ENCODE measurements around the gene KIAA0825. TPM values are rescaled to one million over a fixed set of nuclear protein-coding genes. Genes with fewer than 3 reads are reported as not detected.

Gene KIAA0825
- total RNA-seq, 1 donor from 2014 or later: 2.2 TPM

GRCh38 chr5:94375801-94376200, 242.6 kb downstream of the KIAA0825 start:
- DNase-seq: no peak
- Histone ChIP-seq H3K4me3 (no peak overlapping the region), H3K27ac (replicated peaks) (no peak overlapping the region), H3K36me3 (no peaks in the 10 kb centered on the region), H3K4me1 (no peaks in the 10 kb centered on the region), H3K27me3 (ENCODE audit: low read depth) (no peaks in the 10 kb centered on the region), H3K9me3 (replicated peaks) (no peaks in the 10 kb centered on the region)
- no peak for TF ChIP-seq CTCF (IDR thresholded peaks at IDR 0.05; ENCODE audit: borderline replicate concordance)
- intact Hi-C loops (cut with micrococcal nuclease): no loop called here

DNA sequence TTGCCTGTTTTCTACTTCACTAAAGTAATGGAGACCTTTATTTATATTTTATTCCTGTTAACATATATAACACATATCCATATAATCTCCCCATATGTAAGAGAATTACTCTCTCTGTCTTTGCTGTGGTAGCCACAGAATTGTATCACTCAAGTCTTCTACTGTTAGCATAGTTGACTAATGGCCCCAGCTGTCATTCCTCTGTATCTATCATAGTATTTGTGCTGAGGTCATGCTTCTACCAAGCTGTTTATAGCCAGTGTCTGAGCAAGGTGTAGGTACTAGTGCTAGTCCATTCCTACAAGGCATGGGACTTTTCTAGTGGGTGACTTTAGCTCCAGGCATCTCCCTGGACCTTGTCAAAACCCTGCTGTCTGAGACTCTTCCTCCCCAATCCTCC, 244.1 kb downstream of the KIAA0825 start:
- Histone ChIP-seq H3K27ac (replicated peaks) (no peak overlapping the region), H3K4me3 (no peak overlapping the region), H3K27me3 (ENCODE audit: low read depth) (no peaks in the 10 kb centered on the region), H3K9me3 (replicated peaks) (no peaks in the 10 kb centered on the region), H3K36me3 (no peaks in the 10 kb centered on the region), H3K4me1 (no peaks in the 10 kb centered on the region)
- intact Hi-C loops (cut with micrococcal nuclease): no loop called here
- no peak for DNase-seq
- TF ChIP-seq CTCF (IDR thresholded peaks at IDR 0.05; ENCODE audit: borderline replicate concordance): no peak

DNA sequence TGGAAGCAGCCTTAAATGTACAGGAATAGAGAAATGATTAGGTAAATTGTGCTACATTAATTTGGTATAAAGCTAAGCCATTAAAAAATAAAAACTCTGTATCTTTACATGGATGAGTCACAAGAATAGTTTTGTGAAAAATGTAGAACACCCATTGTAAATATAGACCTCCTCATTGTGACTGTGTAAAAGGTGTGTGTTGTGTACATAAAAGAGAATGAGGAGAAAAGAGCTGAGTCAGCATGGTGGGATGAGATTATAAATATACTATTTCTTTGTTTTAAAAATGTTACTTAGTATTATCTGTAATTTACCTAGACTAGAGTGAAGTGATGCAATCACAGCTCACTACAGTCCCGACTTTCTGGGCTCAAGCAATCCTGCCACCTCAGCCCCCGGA, 250.5 kb downstream of the KIAA0825 start:
- intact Hi-C loops (cut with micrococcal nuclease): no loop called here
- no peaks in the 10 kb centered on the region for H3K9me3 ChIP-seq (replicated peaks)
- no peak for TF ChIP-seq CTCF (IDR thresholded peaks at IDR 0.05; ENCODE audit: borderline replicate concordance)
- H3K4me3 ChIP-seq: no peak overlapping the region
- no peaks in the 10 kb centered on the region for H3K36me3 ChIP-seq
- no peaks in the 10 kb centered on the region for H3K4me1 ChIP-seq
- DNase-seq: no peak
- H3K27me3 ChIP-seq (ENCODE audit: low read depth): no peaks in the 10 kb centered on the region
- no peak overlapping the region for H3K27ac ChIP-seq (replicated peaks)

- H3K4me3 ChIP-seq: no peak overlapping the region
- no peaks in the 10 kb centered on the region for H3K36me3 ChIP-seq
- H3K27me3 ChIP-seq (ENCODE audit: low read depth): no peaks in the 10 kb centered on the region
- H3K9me3 ChIP-seq (replicated peaks): no peaks in the 10 kb centered on the region
- no peaks in the 10 kb centered on the region for H3K4me1 ChIP-seq
- no peak overlapping the region for H3K27ac ChIP-seq (replicated peaks)
- DNase-seq: no peak
- TF ChIP-seq CTCF (IDR thresholded peaks at IDR 0.05; ENCODE audit: borderline replicate concordance): no peak
- intact Hi-C loops (cut with micrococcal nuclease): no loop called here
Observed at GRCh38 chr5:94366811-94367210, 251.6 kb downstream of the KIAA0825 start.

DNA sequence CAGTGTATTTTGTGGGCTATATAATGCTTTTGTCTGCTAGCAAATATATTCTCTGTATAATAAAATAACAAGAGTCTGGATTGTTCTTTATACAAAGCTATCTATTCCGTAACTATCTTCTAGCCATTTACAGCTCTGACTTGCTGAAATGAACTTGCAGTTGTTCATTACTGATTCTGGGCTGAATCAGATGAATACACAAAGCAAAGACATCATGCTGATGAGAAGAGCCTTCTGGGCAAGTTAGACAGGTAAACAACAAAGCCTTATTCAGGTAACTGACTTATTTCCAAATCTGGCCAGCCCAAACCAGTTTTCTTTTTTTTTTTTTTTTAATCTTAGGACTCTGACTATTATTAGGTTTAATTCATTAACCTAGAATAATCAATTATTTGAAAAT, 255.5 kb downstream of the KIAA0825 start:
- H3K9me3 ChIP-seq (replicated peaks): no peaks in the 10 kb centered on the region
- no peak for TF ChIP-seq CTCF (IDR thresholded peaks at IDR 0.05; ENCODE audit: borderline replicate concordance)
- no peaks in the 10 kb centered on the region for H3K27me3 ChIP-seq (ENCODE audit: low read depth)
- H3K4me1 ChIP-seq: peaks cover 6% of the 10 kb centered on the region
- no peak overlapping the region for H3K4me3 ChIP-seq
- intact Hi-C loops (cut with micrococcal nuclease): no loop called here
- DNase-seq: no peak
- no peak overlapping the region for H3K27ac ChIP-seq (replicated peaks)
- H3K36me3 ChIP-seq: no peaks in the 10 kb centered on the region
